H1 (cell line): Measurements from ENCODE around the gene FOXR2. TPM values are rescaled to one million over a fixed set of nuclear protein-coding genes. Genes with fewer than 3 reads are reported as not detected.

ENCODE experiments used
- BCL11A ChIP-seq, 2 experiments: IDR thresholded peaks; one replicate each; pipeline ENCODE4 v1.6.1; 2011; ENCODE audit warnings: low read depth in 2 of 2, low read length in 2 of 2, mild to moderate bottlenecking in 2 of 2
- polyA plus RNA-seq, 7 experiments: library from polyadenylated mRNA; depleted of rRNA in 3 of 7; stranded (reverse) in 5 of 7; unstranded in 2 of 7; fragments of >200 nt in 5 of 7; fragments of 200-250 nt in 2 of 7; gene quantifications; 1 replicate in 5 of 7; 2 replicates in 1 of 7; 4 replicates in 1 of 7; pipeline versions ENCODE4 v1.2.1 to v1.2.3, GENCODE V29; 2011 to 2013; ENCODE audit warnings: missing spikeins in 2 of 7, mixed read lengths in 2 of 7
- total RNA-seq: library from RNA; stranded (reverse); fragmentation: NEBNext Ultra II Directional; extraction: Animal tissue kit (Norgen Biotek cat#: 25700); gene quantifications from 2 replicates; pipeline ENCODE4 v1.2.1, GENCODE V29; 2021
- TF ChIP-seq, protein P1 (sequence below): fragments of 300-600 bp; sonication (generic); IDR thresholded peaks from 2 replicates; pipeline ENCODE4 v1.7.1; 2012; ENCODE audit warnings: low read length, moderate library complexity, mild to moderate bottlenecking, inconsistent platforms; ENCODE audit not compliant: insufficient replicate concordance

FOXR2 gene
- total and polyA plus RNA-seq, 2 of the 8 experiments (the other 6 are each of a cell fraction or from before 2014, with no cell fraction given): not detected

DNA sequence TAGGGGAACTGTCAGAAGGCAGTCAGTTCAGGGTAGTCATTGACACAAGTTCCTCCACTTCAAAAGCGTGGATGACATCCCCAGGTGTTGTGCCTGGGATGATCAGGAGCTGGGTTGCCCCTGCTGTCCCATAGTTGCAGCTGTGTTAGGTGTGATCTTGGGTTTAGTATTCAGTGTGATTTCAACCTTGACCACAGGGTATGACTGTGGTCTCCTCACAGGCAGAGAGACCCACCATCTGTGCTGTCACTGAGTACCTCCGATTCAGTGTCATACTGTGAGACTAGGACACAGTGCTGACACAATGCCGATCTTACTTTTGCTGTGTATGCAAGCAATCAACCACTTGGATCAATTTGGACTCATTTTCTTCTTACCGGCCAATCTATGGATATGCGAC is 25.2 kb downstream of the FOXR2 start (continued):
- TF ChIP-seq, protein P1, sequence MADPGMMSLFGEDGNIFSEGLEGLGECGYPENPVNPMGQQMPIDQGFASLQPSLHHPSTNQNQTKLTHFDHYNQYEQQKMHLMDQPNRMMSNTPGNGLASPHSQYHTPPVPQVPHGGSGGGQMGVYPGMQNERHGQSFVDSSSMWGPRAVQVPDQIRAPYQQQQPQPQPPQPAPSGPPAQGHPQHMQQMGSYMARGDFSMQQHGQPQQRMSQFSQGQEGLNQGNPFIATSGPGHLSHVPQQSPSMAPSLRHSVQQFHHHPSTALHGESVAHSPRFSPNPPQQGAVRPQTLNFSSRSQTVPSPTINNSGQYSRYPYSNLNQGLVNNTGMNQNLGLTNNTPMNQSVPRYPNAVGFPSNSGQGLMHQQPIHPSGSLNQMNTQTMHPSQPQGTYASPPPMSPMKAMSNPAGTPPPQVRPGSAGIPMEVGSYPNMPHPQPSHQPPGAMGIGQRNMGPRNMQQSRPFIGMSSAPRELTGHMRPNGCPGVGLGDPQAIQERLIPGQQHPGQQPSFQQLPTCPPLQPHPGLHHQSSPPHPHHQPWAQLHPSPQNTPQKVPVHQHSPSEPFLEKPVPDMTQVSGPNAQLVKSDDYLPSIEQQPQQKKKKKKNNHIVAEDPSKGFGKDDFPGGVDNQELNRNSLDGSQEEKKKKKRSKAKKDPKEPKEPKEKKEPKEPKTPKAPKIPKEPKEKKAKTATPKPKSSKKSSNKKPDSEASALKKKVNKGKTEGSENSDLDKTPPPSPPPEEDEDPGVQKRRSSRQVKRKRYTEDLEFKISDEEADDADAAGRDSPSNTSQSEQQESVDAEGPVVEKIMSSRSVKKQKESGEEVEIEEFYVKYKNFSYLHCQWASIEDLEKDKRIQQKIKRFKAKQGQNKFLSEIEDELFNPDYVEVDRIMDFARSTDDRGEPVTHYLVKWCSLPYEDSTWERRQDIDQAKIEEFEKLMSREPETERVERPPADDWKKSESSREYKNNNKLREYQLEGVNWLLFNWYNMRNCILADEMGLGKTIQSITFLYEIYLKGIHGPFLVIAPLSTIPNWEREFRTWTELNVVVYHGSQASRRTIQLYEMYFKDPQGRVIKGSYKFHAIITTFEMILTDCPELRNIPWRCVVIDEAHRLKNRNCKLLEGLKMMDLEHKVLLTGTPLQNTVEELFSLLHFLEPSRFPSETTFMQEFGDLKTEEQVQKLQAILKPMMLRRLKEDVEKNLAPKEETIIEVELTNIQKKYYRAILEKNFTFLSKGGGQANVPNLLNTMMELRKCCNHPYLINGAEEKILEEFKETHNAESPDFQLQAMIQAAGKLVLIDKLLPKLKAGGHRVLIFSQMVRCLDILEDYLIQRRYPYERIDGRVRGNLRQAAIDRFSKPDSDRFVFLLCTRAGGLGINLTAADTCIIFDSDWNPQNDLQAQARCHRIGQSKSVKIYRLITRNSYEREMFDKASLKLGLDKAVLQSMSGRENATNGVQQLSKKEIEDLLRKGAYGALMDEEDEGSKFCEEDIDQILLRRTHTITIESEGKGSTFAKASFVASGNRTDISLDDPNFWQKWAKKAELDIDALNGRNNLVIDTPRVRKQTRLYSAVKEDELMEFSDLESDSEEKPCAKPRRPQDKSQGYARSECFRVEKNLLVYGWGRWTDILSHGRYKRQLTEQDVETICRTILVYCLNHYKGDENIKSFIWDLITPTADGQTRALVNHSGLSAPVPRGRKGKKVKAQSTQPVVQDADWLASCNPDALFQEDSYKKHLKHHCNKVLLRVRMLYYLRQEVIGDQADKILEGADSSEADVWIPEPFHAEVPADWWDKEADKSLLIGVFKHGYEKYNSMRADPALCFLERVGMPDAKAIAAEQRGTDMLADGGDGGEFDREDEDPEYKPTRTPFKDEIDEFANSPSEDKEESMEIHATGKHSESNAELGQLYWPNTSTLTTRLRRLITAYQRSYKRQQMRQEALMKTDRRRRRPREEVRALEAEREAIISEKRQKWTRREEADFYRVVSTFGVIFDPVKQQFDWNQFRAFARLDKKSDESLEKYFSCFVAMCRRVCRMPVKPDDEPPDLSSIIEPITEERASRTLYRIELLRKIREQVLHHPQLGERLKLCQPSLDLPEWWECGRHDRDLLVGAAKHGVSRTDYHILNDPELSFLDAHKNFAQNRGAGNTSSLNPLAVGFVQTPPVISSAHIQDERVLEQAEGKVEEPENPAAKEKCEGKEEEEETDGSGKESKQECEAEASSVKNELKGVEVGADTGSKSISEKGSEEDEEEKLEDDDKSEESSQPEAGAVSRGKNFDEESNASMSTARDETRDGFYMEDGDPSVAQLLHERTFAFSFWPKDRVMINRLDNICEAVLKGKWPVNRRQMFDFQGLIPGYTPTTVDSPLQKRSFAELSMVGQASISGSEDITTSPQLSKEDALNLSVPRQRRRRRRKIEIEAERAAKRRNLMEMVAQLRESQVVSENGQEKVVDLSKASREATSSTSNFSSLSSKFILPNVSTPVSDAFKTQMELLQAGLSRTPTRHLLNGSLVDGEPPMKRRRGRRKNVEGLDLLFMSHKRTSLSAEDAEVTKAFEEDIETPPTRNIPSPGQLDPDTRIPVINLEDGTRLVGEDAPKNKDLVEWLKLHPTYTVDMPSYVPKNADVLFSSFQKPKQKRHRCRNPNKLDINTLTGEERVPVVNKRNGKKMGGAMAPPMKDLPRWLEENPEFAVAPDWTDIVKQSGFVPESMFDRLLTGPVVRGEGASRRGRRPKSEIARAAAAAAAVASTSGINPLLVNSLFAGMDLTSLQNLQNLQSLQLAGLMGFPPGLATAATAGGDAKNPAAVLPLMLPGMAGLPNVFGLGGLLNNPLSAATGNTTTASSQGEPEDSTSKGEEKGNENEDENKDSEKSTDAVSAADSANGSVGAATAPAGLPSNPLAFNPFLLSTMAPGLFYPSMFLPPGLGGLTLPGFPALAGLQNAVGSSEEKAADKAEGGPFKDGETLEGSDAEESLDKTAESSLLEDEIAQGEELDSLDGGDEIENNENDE: no peak
- no peak for TF ChIP-seq BCL11A (IDR thresholded peaks at IDR 0.05; ENCODE audit: low read depth in 2 of 2, low read length in 2 of 2)
- TF ChIP-seq, all 59 proteins: peak for 0
